ENCODE measurements around the gene CCNJ.
A peak's percentile ranks its signal among the peaks of the same experiment; 100 is the strongest.
"Not testable (repeated sequence)": the region's sequence is repeated elsewhere in the genome, so short reads cannot be mapped to it uniquely, and the experiment has no call there.

The CCNJ gene

DNA sequence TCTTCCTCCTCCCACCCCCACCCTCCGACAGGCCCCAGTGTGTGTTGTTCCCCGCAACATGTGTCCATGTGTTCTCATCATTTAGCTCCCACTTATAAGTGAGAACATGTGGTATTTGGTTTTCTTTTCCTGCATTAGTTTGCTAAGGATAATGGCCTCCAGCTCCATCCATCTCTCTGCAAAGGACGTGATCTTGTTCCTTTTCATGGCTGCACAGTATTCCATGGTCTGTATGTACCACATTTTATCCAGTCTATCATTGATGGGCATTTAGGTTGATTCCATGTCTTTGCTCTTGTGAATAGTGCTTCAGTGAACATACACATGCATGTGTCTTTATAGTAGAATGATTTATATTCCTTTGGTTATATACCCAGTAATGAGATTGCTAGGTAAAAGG lies 4.5 kb downstream of the CCNJ start:
- DNase-seq; in situ Hi-C loops (cut with HindIII; ENCODE audit: low pct_ligation_motif_present, low pct_unique_long_range_greater_than_20kb, low sequenced_read_pairs): not testable (repeated sequence)

DNA sequence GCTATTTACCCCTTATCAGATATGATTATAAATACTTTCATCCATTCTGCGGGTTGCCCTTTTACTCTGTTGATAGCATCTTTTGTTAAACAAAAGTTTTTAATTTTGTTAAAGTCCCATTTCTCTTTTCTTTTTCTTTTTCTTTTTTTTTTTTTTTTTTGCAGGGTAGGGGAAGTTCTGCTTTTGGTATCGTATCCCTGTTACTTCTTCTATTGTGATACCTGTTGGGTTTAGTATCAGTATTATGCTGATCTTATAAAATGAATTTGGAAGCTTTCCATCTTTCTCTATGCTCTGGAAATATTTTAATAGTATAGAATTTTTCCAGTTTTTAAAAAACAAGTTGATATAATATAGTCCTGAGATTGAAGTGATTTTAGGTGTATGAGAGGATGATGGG lies 6.0 kb downstream of the CCNJ start:
- in situ Hi-C loops (cut with HindIII; ENCODE audit: low pct_ligation_motif_present, low pct_unique_long_range_greater_than_20kb, low sequenced_read_pairs) = no loop called here
- no peak for DNase-seq

DNA sequence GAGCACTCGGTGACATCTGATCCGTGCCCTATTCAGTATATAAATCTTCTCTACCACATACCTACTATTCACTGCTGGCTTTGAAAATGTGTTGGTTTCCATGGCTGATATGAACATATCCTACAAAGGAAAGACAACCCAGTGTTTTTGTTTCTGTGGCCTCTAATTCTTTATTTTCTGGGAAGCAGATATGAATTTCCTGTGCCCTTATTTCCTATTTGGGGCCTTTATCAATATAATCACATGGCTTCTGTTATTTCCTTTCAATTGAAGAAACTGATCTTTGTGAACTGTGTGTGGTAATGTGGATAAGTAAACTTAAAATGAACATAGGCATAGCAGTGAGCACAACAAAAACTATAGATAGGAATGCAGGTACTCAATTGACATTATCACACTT lies 10.6 kb downstream of the CCNJ start:
- in situ Hi-C loops (cut with HindIII; ENCODE audit: low pct_ligation_motif_present, low pct_unique_long_range_greater_than_20kb, low sequenced_read_pairs) = no loop called here
- no peak for DNase-seq

DNA sequence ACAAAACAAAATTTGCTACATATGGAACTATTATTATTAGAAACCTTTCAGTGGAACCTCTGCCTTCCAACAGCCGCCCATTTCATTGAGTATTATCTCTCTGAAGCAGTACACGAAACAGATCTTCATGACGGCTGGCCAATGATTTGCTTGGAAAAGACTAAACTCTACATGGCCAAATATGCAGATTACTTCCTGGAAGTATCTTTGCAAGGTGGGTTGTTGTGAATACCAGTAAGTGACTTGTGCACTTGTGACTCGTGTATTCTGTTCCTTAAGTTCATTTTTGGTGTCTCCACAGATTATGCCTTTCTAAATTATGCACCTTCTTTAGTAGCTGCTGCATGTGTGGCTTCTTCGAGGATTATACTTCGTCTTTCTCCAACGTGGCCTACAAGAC lies 13.4 kb downstream of the CCNJ start:
- DNase-seq = no peak
- in situ Hi-C loops (cut with HindIII; ENCODE audit: low pct_ligation_motif_present, low pct_unique_long_range_greater_than_20kb, low sequenced_read_pairs) = no loop called here

DNA sequence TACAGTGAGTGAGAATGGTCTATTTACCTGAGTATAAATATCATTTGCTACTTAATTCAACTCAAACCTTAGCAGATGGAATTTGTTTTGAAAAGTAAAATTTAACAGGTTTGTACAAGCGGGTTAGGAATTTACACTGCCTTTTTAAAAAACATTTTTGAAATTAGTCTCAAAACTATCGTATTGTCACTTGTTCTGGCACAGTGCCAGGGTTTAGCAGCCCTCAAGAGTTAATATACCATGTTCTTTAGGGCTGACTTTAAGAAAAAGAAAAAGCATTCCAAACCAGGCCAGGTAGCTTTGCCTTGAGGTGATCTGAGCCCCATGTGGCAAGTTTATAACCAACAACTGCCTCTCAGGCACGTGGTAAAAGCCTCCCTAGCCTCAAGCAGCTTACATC lies 17.8 kb downstream of the CCNJ start:
- no peak for DNase-seq
- in situ Hi-C loops (cut with HindIII; ENCODE audit: low pct_ligation_motif_present, low pct_unique_long_range_greater_than_20kb, low sequenced_read_pairs) = no loop called here

DNA sequence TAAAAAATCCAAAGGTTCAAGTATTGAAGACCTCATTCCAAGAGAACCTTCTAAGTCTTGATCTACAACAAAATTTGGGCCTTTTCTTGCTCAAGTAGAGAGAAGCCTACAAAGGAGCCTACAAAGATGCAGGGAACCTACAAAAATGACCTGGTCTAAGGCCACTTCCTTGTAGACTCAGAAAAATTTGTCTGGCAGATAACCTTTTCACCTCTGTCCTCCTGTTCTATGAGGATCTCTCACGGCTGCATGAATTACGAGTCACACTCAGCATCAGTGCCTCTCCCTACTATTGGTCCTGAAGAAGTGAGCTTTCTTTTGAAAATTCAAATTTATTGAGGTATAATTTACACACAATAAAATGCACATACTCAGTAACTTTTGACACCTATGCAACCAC lies 29.3 kb downstream of the CCNJ start:
- in situ Hi-C loops (cut with HindIII; ENCODE audit: low pct_ligation_motif_present, low pct_unique_long_range_greater_than_20kb, low sequenced_read_pairs) = no loop called here
- peak; percentile 16 for DNase-seq

DNA sequence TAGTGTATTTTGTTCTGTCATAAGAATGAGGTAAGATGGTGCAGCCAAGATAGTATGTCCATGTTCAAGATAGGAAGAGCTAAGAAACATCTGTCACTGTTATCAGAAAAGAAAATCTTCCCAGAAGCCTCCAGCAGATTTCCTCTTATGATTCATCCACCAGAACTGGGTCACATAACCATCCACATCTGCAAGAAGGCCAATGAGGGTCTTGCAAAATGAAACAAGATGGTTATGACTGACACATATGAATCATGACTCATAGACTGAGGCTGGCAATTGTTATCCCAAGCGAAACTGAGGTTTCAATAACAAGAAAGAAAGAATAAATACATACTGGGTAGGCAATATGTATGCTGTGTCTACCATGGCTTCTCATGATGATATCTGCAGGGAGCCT lies 30.3 kb downstream of the CCNJ start:
- no peak for DNase-seq
- in situ Hi-C loops (cut with HindIII; ENCODE audit: low pct_ligation_motif_present, low pct_unique_long_range_greater_than_20kb, low sequenced_read_pairs) = no loop called here

DNA sequence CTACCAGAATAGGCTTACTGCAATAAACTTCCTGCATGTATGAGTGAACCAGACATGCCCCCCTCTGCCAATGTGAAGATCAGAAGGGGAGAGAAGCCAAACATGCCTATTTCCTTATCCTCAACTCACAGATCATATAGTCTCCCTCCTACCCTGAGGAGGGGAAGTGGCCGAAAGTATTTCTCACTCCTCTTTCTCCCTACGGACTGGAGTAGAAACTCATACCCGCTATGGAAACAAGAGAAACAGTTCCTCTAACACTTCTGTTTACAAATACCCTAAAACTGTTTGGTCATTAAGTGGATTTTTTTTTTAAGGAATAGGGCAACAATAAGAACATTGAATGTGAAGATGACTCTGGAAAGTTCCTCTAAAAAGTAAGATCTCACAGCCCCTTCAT lies 31.4 kb downstream of the CCNJ start:
- DNase-seq = no peak

DNA sequence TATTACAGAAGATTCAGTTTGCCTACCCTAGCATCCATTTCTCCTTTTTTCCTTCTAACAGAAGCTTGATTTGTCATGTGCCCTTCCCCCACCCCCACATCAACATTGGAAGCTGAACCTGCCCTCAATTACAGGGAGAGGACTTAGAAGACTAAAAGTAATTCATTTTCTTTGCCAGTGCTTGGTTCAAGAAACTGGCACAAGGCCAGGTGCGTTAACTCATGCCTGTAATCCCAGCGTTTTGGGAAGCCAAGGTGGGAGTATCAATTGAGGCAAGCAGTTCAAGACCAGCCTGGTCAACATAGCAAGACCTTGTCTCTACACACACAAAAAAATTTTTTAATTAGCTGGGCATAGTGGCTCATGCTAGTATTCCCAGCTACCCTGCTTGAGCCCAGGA lies 32.6 kb downstream of the CCNJ start:
- no peak for DNase-seq
- in situ Hi-C loops (cut with HindIII; ENCODE audit: low pct_ligation_motif_present, low pct_unique_long_range_greater_than_20kb, low sequenced_read_pairs) = no loop called here

More for the DNA sequence above, 31.4 kb downstream of the CCNJ start:
- in situ Hi-C loops (cut with HindIII; ENCODE audit: low pct_ligation_motif_present, low pct_unique_long_range_greater_than_20kb, low sequenced_read_pairs) = no loop called here

DNA sequence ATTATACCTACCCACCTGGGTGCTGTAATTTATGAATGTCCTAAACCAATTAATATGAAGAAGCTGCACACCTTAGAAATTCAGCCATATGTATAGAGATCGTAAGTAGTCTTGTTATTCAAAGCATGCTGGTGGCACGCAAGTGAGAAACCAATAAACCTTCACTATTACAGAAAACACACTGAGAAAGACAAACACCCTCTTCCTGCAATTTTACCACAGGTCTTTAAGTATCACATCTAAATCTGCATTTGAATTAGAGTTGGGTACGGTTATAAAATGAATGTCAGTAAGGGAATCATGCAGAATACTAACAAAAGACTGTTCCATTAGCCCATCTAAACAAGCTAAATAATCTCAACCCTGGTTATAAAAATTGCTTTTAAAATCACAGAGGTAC lies 33.8 kb downstream of the CCNJ start:
- no peak for DNase-seq
- in situ Hi-C loops (cut with HindIII; ENCODE audit: low pct_ligation_motif_present, low pct_unique_long_range_greater_than_20kb, low sequenced_read_pairs) = no loop called here

DNA sequence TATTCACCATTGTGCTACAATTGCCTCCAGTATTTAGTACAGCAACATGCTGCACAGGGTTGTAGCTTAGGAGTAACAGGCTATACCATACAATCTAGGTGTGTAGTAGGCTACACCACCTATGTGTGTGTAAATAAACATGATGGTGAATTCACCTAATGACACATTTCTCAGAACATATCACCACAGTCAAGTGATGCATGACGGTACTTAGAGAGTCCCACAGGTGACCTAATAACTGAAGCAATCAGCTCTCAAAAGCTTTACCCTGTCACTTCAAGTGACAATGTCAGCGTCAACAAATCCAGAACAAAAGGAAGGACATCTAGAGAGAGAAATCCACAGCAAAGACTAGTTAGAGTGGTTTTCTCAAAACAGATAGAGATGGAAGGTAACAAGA lies 38.8 kb downstream of the CCNJ start:
- in situ Hi-C loops (cut with HindIII; ENCODE audit: low pct_ligation_motif_present, low pct_unique_long_range_greater_than_20kb, low sequenced_read_pairs) = no loop called here
- DNase-seq = no peak

DNA sequence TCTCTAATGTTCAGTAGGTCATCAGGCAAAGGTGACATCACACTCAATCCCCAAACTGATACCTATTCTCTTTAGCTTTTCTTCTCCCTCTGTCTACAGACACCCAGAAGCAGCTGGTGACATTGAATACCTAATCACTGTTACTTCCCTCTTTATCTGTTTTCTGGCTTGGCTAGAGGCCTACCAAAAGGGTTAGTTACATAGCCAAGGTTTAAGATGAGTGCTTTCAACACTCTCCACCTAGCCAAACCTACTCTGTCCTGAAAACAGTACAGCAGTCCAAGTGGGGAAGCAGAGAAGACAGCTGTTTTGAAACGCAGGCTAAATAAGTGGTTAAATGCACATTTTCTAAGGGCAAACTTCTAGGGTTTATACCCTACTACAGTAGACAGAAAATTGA lies 39.4 kb downstream of the CCNJ start:
- no peak for DNase-seq
- in situ Hi-C loops (cut with HindIII; ENCODE audit: low pct_ligation_motif_present, low pct_unique_long_range_greater_than_20kb, low sequenced_read_pairs) = no loop called here

DNA sequence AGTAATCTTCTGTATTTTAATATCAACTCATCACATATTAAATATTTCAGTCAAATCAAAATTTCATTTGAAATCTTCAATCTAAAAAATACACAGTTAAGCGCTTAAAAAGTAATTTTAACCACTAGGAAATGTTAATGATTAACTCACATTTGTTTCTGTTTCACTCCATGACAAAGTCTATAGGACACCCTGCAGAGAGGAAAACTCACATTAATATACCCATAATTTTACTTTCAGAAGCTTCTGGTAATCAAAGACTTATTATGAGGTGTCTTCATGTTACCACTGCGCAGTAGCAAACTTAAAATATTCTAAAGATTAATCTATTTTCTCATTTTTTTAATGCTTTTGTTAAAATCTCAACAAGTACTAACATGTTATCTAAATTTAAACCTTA lies 45.7 kb downstream of the CCNJ start:
- peak; percentile 72 for DNase-seq
- in situ Hi-C loops (cut with HindIII; ENCODE audit: low pct_ligation_motif_present, low pct_unique_long_range_greater_than_20kb, low sequenced_read_pairs) = no loop called here

DNA sequence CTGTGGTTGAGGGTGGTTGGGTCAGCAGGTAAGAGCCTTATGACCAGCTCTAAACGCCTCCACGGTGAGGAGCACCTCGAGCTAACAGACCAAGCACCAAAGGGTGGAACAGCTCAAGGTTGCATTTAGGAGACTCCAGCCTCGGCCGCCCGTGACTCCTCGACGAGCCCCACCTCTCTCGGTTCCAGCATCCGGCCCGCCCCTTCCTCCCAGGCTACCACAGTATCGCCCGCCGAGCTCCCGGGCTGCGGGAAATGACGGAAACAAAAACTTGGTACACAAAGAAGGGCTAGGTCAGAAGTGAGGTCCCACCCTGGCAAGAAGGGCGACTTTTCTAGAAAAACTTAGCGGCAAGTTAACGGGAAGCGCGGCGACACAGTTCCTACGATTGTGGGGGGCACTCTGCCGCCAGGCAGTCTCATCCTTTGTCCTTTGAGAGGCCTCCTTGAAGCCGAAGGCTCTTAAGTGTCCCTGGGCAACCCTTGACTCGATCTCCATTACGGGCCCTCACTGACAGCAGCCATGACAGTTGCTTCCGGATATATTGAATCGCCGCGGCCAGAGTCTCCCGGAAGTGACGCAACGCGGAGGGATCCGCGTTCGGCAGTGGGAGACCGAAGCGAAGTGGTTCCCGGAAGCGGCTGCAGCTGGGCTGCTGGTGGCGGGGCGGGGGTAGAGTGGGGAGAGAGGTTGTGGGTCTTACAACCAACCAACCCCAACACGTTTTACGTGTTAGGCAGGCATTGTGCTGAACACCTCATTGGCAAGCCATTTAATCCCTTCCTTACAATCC lies 46.5 kb downstream of the CCNJ start:
- in situ Hi-C loops (cut with HindIII; ENCODE audit: low pct_ligation_motif_present, low pct_unique_long_range_greater_than_20kb, low sequenced_read_pairs) = no loop called here
- peak; percentile 97 for DNase-seq

DNA sequence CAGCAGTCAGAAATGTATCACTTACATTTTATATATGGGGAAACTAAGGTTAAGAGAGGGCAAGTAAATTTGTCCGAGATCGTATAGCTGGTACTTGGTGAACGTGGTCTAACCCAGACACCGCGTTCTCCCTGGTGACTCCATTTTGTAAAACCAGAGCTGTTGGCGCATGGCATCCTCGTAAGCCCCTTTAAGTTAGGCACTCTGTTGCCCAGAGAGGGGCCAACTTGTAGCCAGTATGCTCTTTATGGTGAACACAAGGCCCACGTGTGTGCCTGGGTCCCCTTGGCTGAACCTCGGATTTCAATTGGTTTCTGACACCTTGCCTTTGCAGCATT lies 47.0 kb downstream of the CCNJ start:
- in situ Hi-C loops (cut with HindIII; ENCODE audit: low pct_ligation_motif_present, low pct_unique_long_range_greater_than_20kb, low sequenced_read_pairs) = no loop called here
- DNase-seq = no peak

DNA sequence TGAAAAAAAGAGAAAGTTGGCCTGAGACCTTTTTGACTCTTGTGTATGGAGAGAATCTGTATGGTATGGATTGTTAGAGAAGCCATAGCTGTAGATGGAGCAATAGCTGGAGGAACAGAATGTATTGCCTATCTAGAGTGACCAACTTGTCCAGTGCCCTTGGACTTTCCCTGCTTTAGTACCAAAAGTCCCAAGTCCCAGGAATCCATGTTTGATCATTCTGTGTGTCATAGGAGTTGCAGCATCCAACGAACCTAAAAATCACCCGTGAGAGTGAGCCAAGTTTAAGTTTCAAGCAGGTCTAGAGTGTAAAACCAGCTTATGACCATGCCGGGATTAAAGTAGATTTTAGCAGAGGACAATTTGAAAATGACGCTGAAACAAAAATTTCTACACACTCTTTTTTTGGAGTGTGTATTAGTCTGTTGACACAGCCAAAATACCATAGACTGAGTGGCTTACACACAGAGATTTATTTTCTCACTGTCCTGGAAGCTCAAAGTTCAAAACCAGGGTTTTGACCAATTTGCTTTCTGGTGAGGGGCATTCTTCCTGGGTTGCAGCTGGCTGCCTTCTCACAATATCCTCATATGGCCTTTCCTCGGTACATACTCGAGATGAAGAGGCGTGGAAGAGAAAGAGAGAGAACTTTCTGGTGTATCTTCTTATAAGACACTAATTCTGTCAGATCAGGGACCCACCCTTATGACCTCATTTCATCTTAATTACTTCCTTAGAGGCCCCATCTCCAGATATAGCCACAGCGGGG lies 49.8 kb downstream of the CCNJ start:
- in situ Hi-C loops (cut with HindIII; ENCODE audit: low pct_ligation_motif_present, low pct_unique_long_range_greater_than_20kb, low sequenced_read_pairs) = no loop called here
- no peak for DNase-seq

DNA sequence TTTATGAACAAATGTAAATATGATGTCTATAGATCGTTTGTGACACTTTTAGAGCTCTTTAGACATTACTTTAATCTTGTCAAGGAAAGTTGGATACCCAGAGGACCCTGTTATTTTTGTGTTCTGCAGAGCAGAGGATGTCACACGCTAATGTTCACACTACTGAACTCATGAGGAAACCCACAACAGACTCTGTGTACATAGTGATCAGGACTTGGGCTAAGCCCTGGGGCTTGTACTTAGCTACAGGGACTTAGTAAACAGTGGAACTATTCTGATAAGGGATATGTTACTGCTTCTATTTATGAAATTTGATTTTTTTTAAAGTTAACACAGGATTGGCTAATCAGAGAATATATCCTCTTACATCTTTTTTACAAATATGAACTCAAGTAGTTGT lies 50.6 kb downstream of the CCNJ start:
- DNase-seq = no peak
- in situ Hi-C loops (cut with HindIII; ENCODE audit: low pct_ligation_motif_present, low pct_unique_long_range_greater_than_20kb, low sequenced_read_pairs) = no loop called here

DNA sequence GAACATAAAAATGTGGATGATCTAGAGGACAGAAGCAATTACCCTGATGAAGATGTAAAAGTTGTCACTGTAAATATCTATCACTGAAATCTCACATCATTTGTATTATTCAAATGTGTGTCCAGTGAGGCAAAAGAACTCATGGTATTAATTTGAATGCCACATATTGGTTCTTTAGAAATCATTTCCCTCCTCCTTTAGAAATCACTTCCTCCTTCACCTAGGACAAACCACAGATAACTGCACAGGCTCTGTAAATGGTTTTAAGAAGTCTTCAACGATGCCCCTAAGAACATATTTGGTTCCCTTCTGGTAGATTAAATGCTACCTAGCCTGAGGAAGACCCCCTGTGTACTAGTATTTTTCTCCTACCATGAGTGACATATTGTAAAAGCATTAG lies 53.6 kb downstream of the CCNJ start:
- DNase-seq = no peak
- in situ Hi-C loops (cut with HindIII; ENCODE audit: low pct_ligation_motif_present, low pct_unique_long_range_greater_than_20kb, low sequenced_read_pairs) = no loop called here

DNA sequence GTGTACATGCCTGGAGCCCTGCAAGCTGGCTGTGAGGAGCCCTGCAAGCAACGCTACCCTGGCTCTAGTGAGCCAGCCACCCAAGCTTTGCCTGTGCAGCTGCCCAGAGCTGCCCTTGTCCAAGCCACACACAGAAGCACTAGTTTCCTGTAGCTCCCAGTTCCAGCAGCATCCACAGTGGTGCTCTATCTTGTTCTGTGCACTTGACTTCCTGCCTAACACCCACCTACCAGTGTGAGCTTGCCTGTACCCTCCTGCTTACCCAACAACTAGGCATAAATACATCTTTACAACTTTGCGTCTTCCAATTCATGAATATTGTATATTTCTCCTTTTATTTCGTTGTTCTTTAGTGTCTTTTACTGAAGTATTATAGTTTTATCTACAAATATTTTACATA lies 54.5 kb downstream of the CCNJ start:
- in situ Hi-C loops (cut with HindIII; ENCODE audit: low pct_ligation_motif_present, low pct_unique_long_range_greater_than_20kb, low sequenced_read_pairs) = no loop called here
- no peak for DNase-seq

DNA sequence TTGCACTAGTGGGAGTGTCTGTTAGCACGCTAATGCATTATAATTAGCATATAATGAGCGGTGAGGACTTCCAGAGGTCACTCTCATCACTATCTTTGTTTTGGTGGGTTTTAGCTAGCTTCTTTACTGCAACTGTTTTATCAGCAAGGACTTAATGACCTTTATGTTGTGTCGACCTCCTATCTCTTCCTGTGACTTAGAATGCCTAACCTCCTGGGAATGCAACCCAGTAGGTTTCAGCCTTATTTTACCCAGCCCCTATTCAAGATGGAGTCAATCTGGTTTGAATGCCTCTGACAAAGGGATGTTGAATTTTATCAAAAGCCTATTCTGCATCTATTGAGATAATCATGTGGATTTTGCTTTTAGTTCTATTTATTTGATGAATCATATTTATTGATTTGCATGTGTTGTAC lies 64.2 kb downstream of the CCNJ start:
- no peak for DNase-seq
- in situ Hi-C loops (cut with HindIII; ENCODE audit: low pct_ligation_motif_present, low pct_unique_long_range_greater_than_20kb, low sequenced_read_pairs) = no loop called here

All from ACHN (cell line).